ENCODE results near the gene APOBEC3G.
A peak's percentile ranks its signal among the peaks of the same experiment; 100 is the strongest.
"Not testable (repeated sequence)": the region's sequence is repeated elsewhere in the genome, so short reads cannot be mapped to it uniquely, and the experiment has no call there.

Gene APOBEC3G

DNA sequence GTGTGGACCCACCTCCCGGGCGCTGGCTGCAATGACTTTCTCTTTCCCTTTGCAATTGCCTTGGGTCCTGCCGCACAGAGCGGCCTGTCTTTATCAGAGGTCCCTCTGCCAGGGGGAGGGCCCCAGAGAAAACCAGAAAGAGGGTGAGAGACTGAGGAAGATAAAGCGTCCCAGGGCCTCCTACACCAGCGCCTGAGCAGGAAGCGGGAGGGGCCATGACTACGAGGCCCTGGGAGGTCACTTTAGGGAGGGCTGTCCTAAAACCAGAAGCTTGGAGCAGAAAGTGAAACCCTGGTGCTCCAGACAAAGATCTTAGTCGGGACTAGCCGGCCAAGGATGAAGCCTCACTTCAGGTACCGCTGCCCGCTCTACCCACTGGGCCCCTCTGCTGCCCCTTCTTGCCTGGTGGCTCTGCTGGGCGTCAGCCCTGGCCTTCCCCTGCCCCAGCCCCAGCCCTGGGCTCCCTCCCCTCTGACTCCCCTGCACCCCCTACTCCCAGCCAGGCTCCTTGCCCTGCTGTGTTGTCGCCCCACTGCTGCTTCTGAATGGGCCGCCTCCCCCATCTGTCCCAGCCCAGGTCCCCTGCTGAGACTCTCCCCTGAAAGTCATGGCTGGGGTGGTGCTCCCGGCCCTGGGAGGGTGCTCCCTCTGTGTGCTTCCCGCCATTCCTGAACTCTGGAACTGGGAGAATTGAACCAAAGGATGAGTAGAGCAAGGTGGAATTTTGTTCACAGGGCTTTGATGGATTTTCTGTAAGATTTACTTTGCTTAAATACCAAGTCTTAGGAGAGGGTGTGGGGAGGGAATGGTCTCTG, at the start of gene APOBEC3G:
APOBEC3G (plus strand) TSS at position 250 of the 815 bp plus-strand sequence; CDS start at position 337, 87 bp downstream.
- DNase-seq: not testable (repeated sequence)

- no peak for DNase-seq
These were observed 49.4 kb upstream of the APOBEC3G start for GRCh38 chr22:39027717-39028116.

GRCh38 chr22:39028281-39028680, 48.8 kb upstream of the APOBEC3G start:
- DNase-seq: no peak

DNA sequence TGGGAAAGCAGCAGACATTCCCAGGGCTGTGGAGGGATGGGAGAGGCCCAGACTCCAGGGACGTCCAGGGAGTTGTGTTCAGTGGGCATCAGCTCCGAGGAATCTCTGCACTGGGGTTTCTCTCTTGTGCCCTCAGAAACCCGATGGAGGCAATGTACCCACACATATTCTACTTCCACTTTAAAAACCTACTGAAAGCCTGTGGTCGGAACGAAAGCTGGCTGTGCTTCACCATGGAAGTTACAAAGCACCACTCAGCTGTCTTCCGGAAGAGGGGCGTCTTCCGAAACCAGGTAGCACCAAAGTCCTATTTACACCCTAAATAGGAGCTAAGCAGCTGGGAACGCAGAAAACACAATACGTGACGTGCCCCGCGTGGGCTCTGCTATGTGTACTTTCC, 47.8 kb upstream of the APOBEC3G start:
- DNase-seq: no peak

DNA sequence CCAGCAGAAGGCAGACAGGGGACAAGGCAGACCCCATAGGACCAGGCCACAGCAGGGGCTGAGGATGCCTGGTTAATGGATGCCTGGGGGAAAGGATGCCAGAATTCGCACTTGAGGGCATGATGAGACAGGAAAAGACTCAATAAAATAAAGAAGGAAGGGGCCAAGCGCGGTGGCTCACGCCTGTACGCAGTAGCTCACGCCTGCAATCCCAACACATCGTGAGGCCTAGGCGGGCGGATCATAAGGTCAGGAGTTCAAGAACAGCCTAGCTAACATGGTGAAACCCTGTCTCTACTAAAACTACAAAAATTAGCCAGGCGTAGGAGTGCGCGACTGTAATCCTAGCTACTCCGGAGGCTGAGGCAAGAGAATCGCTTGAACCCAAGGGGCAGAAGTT, 46.4 kb upstream of the APOBEC3G start:
- no peak for DNase-seq

- not testable (repeated sequence) for DNase-seq
These were observed 45.4 kb upstream of the APOBEC3G start for GRCh38 chr22:39031434-39032295.

DNA sequence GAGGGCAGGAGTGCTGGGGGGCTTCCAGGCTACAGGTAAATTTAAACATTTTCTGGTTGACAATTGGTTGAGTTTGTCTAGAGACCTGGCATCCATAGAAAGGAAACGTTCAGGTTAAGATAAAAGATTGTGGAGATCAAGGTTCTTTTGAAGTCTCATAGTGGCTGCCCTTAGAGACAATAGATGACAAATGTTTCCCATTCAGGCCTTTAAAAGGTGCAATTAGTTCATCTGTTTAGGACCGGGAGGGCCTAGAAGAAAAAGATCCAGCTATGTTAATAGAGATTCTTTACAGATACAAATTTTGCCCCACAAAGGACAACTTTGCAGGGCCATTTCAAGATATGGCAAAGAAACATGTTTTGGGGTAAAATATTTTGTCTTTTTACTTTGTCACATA, 40.0 kb upstream of the APOBEC3G start:
- not testable (repeated sequence) for DNase-seq

- no peak for DNase-seq
These were observed 37.6 kb upstream of the APOBEC3G start for GRCh38 chr22:39039306-39040126.

- not testable (repeated sequence) for DNase-seq
These were observed 36.9 kb upstream of the APOBEC3G start for GRCh38 chr22:39040155-39040537.

GRCh38 chr22:39040538-39041296, 36.4 kb upstream of the APOBEC3G start, which contains the start of gene APOBEC3F:
TSS of gene APOBEC3F (plus strand) at chr22:39040864. CDS start at chr22:39040961, 97 bp downstream.
- DNase-seq: peak; percentile 47

GRCh38 chr22:39041908-39042307, 35.2 kb upstream of the APOBEC3G start:
- no peak for DNase-seq

GRCh38 chr22:39043063-39043462, 34.0 kb upstream of the APOBEC3G start:
- not testable (repeated sequence) for DNase-seq

DNA sequence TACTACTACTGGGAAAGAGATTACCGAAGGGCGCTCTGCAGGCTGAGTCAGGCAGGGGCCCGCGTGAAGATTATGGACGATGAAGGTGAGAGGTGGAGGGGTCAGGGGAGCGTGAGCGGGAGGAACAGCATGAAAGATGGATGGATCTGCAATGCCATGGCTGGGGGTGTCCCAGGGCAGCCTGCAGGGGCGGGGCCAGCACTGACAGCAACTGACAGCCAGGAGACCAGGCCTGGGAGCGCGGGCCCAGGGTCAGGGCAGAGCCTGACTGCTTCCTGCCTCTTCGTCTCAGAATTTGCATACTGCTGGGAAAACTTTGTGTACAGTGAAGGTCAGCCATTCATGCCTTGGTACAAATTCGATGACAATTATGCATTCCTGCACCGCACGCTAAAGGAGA, 31.9 kb upstream of the APOBEC3G start:
- DNase-seq: not testable (repeated sequence)

GRCh38 chr22:39049486-39049885, 27.6 kb upstream of the APOBEC3G start:
- not testable (repeated sequence) for DNase-seq

GRCh38 chr22:39051844-39052495, 25.1 kb upstream of the APOBEC3G start:
- not testable (repeated sequence) for DNase-seq

GRCh38 chr22:39055658-39056057, 21.4 kb upstream of the APOBEC3G start:
- DNase-seq: no peak

GRCh38 chr22:39061290-39061689, 15.8 kb upstream of the APOBEC3G start:
- DNase-seq: not testable (repeated sequence)

- not testable (repeated sequence) for DNase-seq
These were observed 15.1 kb upstream of the APOBEC3G start for GRCh38 chr22:39061951-39062350.

DNA sequence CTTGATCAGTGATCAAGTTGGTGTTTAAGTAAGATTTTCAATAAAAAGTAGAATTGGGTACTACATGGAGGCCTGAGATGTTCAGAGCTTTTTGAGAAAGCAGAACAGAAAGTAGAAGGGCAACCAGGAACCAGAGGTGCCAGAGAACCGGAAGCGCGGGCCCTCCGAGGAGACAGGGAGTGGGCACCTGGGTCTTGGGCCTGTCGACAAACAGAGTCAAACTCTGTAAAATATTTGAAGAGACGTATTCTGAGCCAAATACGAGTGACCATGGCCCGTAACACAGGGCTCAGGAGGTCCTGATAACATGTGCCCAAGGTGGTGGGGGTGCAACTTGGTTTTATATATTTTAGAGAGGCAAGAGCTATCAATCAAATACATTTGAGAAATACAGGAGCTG, 13.2 kb upstream of the APOBEC3G start:
- DNase-seq: not testable (repeated sequence)

DNA sequence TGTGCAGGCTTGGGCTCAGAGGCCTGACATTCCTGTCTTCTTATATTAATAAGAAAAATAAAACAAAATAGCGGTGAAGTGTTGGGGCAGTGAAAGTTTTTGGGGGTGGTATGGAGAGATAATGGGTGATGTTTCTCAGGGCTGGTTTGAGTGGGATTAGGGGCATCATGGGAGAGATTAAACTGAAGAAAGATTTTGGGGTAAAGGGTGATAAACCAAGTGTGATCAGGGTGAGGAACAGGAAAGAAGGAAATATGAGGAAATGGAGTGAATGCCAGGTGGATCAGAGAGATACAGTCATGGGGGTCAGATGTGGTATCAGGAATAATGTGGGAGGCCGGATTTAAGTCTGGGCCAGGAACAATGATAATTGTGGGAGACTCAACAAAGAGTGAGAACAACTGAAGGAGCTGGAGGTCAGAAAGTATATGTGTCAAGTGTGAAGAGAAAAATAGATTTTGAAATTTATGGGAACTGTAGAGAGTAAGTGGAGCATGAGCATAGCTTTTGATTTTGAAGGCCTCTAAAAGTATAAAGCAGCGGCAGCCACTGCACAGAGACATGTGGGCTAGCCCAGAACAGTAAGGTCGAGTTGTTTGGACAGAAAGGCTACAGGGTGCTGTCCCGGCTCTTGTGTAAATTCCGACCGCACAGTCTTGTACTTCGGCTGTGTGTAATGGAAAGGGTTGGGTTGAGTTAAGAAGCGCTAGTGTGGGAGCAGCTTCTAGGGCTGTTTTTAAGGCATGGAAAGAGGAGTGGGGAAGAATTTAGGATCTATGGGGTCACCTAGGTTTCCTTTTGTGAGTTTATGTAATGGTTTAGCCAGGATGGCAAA, 10.4 kb upstream of the APOBEC3G start:
- DNase-seq: not testable (repeated sequence)
